ENCODE data around the gene DUSP3.

The DUSP3 gene

GRCh38 chr17:43769426-43769825 lies 9.4 kb downstream of the DUSP3 start:
- no peak for DNase-seq (ENCODE audit: low read depth, low spot score)

- DNase-seq (ENCODE audit: low read depth, low spot score): no peak
Measured at GRCh38 chr17:43768943-43769342, 9.8 kb downstream of the DUSP3 start.

- DNase-seq (ENCODE audit: low read depth, low spot score): no peak
Measured at GRCh38 chr17:43768382-43768781, 10.4 kb downstream of the DUSP3 start.

- no peak for DNase-seq (ENCODE audit: low read depth, low spot score)
Measured at GRCh38 chr17:43767713-43768059, 11.1 kb downstream of the DUSP3 start.

- no peak for DNase-seq (ENCODE audit: low read depth, low spot score)
Measured at GRCh38 chr17:43767053-43767712, 11.6 kb downstream of the DUSP3 start.

GRCh38 chr17:43766413-43767052 lies 12.2 kb downstream of the DUSP3 start:
- no peak for DNase-seq (ENCODE audit: low read depth, low spot score)

- peak; percentile 85 for DNase-seq (ENCODE audit: low read depth, low spot score)
Measured at GRCh38 chr17:43760254-43760852, 18.4 kb downstream of the DUSP3 start.

GRCh38 chr17:43759836-43760235 lies 18.9 kb downstream of the DUSP3 start:
- DNase-seq (ENCODE audit: low read depth, low spot score): no peak

GRCh38 chr17:43758497-43759174 lies 20.1 kb downstream of the DUSP3 start, which contains the start of gene SOST:
SOST (minus strand) TSS chr17:43758791; CDS start chr17:43758741, 50 bp downstream.
- no peak for DNase-seq (ENCODE audit: low read depth, low spot score)

GRCh38 chr17:43758086-43758485 lies 20.7 kb downstream of the DUSP3 start:
- no peak for DNase-seq (ENCODE audit: low read depth, low spot score)

GRCh38 chr17:43757171-43757660 lies 21.6 kb downstream of the DUSP3 start:
- no peak for DNase-seq (ENCODE audit: low read depth, low spot score)

- DNase-seq (ENCODE audit: low read depth, low spot score): no peak
Measured at GRCh38 chr17:43756201-43756600, 22.6 kb downstream of the DUSP3 start.

GRCh38 chr17:43755389-43755875 lies 23.3 kb downstream of the DUSP3 start:
- DNase-seq (ENCODE audit: low read depth, low spot score): no peak

GRCh38 chr17:43754947-43755346 lies 23.8 kb downstream of the DUSP3 start:
- no peak for DNase-seq (ENCODE audit: low read depth, low spot score)

GRCh38 chr17:43753493-43754129 lies 25.2 kb downstream of the DUSP3 start:
- DNase-seq (ENCODE audit: low read depth, low spot score): no peak

GRCh38 chr17:43750153-43750552 lies 28.6 kb downstream of the DUSP3 start:
- DNase-seq (ENCODE audit: low read depth, low spot score): no peak

- no peak for DNase-seq (ENCODE audit: low read depth, low spot score)
Measured at GRCh38 chr17:43745541-43745940, 33.2 kb downstream of the DUSP3 start.

GRCh38 chr17:43741636-43742035 lies 37.1 kb downstream of the DUSP3 start:
- DNase-seq (ENCODE audit: low read depth, low spot score): no peak

GRCh38 chr17:43740541-43740940 lies 38.2 kb downstream of the DUSP3 start:
- DNase-seq (ENCODE audit: low read depth, low spot score): no peak

GRCh38 chr17:43737722-43738121 lies 41.1 kb downstream of the DUSP3 start:
- no peak for DNase-seq (ENCODE audit: low read depth, low spot score)

GRCh38 chr17:43736389-43736788 lies 42.4 kb downstream of the DUSP3 start:
- no peak for DNase-seq (ENCODE audit: low read depth, low spot score)

- no peak for DNase-seq (ENCODE audit: low read depth, low spot score)
Measured at GRCh38 chr17:43734376-43734775, 44.4 kb downstream of the DUSP3 start.
